GM19467 (cell line): ENCODE results near the gene UBXN6.
A peak's percentile ranks its signal among the peaks of the same experiment; 100 is the strongest.

Experiments
- ATAC-seq: cut with Tn5 transposase; IDR thresholded peaks from one replicate; pipeline ENCODE4 v1.9.1; 2021; ENCODE audit warnings: mild to moderate bottlenecking, moderate library complexity; ENCODE audit not compliant: unreplicated experiment

The UBXN6 gene

GRCh38 chr19:4457654-4458395 lies at the start of gene UBXN6:
Gene UBXN6 (minus strand): TSS chr19:4457794. CDS start chr19:4457697, 97 bp downstream.
- peak; percentile 88 for ATAC-seq

GRCh38 chr19:4507150-4507452 lies 49.5 kb upstream of the UBXN6 start:
- ATAC-seq: no peak

- no peak for ATAC-seq
Measured at GRCh38 chr19:4506449-4507149, 49.0 kb upstream of the UBXN6 start.

- ATAC-seq: no peak
Measured at GRCh38 chr19:4505570-4506448, 48.2 kb upstream of the UBXN6 start.

- no peak for ATAC-seq
Measured at GRCh38 chr19:4504891-4505569, 47.4 kb upstream of the UBXN6 start.

- ATAC-seq: no peak
Measured at GRCh38 chr19:4504297-4504701, 46.7 kb upstream of the UBXN6 start.

- no peak for ATAC-seq
Measured at GRCh38 chr19:4503825-4504170, 46.2 kb upstream of the UBXN6 start.

GRCh38 chr19:4503132-4503824 lies 45.7 kb upstream of the UBXN6 start:
- ATAC-seq: no peak

- no peak for ATAC-seq
Measured at GRCh38 chr19:4502282-4503131, 44.9 kb upstream of the UBXN6 start.

- no peak for ATAC-seq
Measured at GRCh38 chr19:4501691-4502090, 44.1 kb upstream of the UBXN6 start.

GRCh38 chr19:4500841-4501591 lies 43.4 kb upstream of the UBXN6 start:
- ATAC-seq: no peak

GRCh38 chr19:4499855-4500254 lies 42.3 kb upstream of the UBXN6 start:
- ATAC-seq: no peak

- ATAC-seq: no peak
Measured at GRCh38 chr19:4499318-4499717, 41.7 kb upstream of the UBXN6 start.

GRCh38 chr19:4498694-4499093 lies 41.1 kb upstream of the UBXN6 start:
- ATAC-seq: no peak

- no peak for ATAC-seq
Measured at GRCh38 chr19:4497770-4498389, 40.3 kb upstream of the UBXN6 start.

GRCh38 chr19:4496304-4496703 lies 38.7 kb upstream of the UBXN6 start:
- ATAC-seq: no peak

- ATAC-seq: no peak
Measured at GRCh38 chr19:4495471-4495870, 37.9 kb upstream of the UBXN6 start.

- no peak for ATAC-seq
Measured at GRCh38 chr19:4494691-4495064, 37.1 kb upstream of the UBXN6 start.
